Epithelial cell of proximal tubule (primary cell): ENCODE data around the gene MRFAP1. TPM values are rescaled to one million over a fixed set of nuclear protein-coding genes. Genes with fewer than 3 reads are reported as not detected.

Experiments
- DNase-seq: peaks from one replicate; pipeline ENCODE4 v3.0.0-alpha.2; 2011; ENCODE audit warnings: low read depth
- H3K4me3 ChIP-seq: 2 replicates; pipeline ENCODE4 v1.5.1; 2011; ENCODE audit warnings: low read depth, mild to moderate bottlenecking, low read length
- CTCF ChIP-seq: conservative IDR thresholded peaks from 2 replicates; pipeline ENCODE4 v1.5.1; 2012; ENCODE audit warnings: low read depth, mild to moderate bottlenecking, low read length
- total RNA-seq: library from RNA; depleted of rRNA; stranded (reverse); fragments of >200 nt; gene quantifications from 2 replicates; pipeline ENCODE4 v1.2.3, GENCODE V29; 2015

The MRFAP1 gene
- total RNA-seq, 1 donor from 2014 or later, result 330 TPM

- TF ChIP-seq CTCF, result no peak
- H3K4me3 ChIP-seq, result peak overlapping the region; percentile 44
- no peak for DNase-seq
Observed at GRCh38 chr4:6658209-6658595, 17.7 kb downstream of the MRFAP1 start.

- TF ChIP-seq CTCF, result no peak
- DNase-seq, result no peak
- peak overlapping the region; percentile 44 for H3K4me3 ChIP-seq
Observed at GRCh38 chr4:6658597-6659075, 18.2 kb downstream of the MRFAP1 start.

- no peak for TF ChIP-seq CTCF
- no peak overlapping the region for H3K4me3 ChIP-seq
- DNase-seq, result no peak
Observed at GRCh38 chr4:6659897-6660296, 19.4 kb downstream of the MRFAP1 start.

GRCh38 chr4:6660430-6660829 lies 19.9 kb downstream of the MRFAP1 start:
- TF ChIP-seq CTCF, result no peak
- H3K4me3 ChIP-seq, result no peak overlapping the region
- DNase-seq, result no peak

GRCh38 chr4:6662591-6662990 lies 22.1 kb downstream of the MRFAP1 start:
- H3K4me3 ChIP-seq, result no peak overlapping the region
- DNase-seq, result no peak
- TF ChIP-seq CTCF, result no peak

GRCh38 chr4:6663596-6664393 lies 23.3 kb downstream of the MRFAP1 start:
- TF ChIP-seq CTCF, result no peak
- DNase-seq, result no peak
- no peak overlapping the region for H3K4me3 ChIP-seq

- H3K4me3 ChIP-seq, result no peak overlapping the region
- no peak for DNase-seq
- TF ChIP-seq CTCF, result no peak
Observed at GRCh38 chr4:6665320-6665654, 24.8 kb downstream of the MRFAP1 start.
